ENCODE data around the gene DYDC2.
A peak's percentile ranks its signal among the peaks of the same experiment; 100 is the strongest.

DNA sequence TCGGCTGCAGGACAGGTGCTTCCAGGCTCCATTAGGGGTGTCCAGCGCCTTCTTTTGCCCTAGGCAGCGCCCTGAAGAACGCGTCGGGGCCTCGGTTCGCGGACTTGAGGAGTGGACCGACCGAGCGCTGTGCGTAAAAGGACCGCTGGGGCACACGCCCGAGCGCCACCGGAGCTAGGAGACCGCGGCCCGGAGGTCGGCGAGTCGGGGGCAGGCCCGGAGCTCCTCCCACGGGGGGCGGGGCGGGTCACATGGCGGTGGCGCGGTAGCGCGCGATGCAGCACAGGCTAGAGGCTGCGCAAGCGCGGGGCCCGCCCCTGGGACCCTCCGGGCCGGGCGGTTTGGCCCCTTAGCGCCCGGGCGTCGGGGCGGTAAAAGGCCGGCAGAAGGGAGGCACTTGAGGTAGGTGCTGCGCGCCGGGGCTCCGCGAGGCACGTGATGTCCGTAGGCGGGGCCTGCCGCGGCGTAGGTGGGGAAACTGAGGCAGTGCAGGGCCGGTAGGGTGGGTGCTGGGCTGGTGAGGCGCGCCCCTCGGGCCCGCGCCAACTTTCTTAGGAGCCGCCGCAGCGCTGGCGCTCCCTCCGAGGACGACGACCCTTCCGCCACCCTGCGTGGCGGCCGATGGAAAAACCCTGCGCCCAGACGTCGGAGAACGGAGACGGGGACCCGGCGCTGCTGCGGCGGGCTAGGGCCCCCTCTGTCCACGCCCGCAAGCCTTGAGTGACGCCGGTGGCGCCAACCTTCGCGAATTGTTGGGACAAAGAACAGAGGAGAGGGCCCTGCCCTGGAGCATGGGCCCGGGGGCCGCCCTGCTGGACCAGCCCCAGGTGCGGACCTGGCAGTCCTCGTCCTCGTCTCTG, 51.9 kb downstream of the DYDC2 start, which contains the start of gene PRXL2A:
- TF ChIP-seq EZH2 (IDR thresholded peaks at IDR 0.05; ENCODE audit: insufficient read depth, poor library complexity, severe bottlenecking) (peak; percentile 8), EZH2phosphoT487 (IDR thresholded peaks at IDR 0.05; ENCODE audit: insufficient read depth, low read depth) (no peak)
